Activated naive CD8-positive, alpha-beta T cell treated with anti-CD3 and anti-CD28 coated beads, Interleukin-2, amount 10 ng/mL, durations not matched to agents 7 days and 5 days (primary cell): ENCODE measurements around the gene GLG1. TPM values are rescaled to one million over a fixed set of nuclear protein-coding genes. Genes with fewer than 3 reads are reported as not detected.

Experiments
- ATAC-seq: fragments of 150-1000 bp; cut with Tn5 transposase; one replicate; pipeline ENCODE4 v1.10.0; 2021; ENCODE audit warnings: low read depth, moderate library complexity
- POLR2A ChIA-PET: fragments of 350-600 bp; sonication (Branson Sonifier 250); formaldehyde crosslinking; loops from one replicate; lab custom pipeline; 2021; ENCODE audit warnings: antibody characterized with exemption; lab: Charles Lee
- DNase-seq: peaks from one replicate; pipeline ENCODE4 v3.0.0; 2021
- H3K27ac Mint-ChIP-seq: one replicate; pipeline ENCODE4 v1.8.0; 2022; ENCODE audit warnings: mild to moderate bottlenecking, mixed read lengths
- H3K27me3 Mint-ChIP-seq: one replicate; pipeline ENCODE4 v1.8.0; 2022; ENCODE audit warnings: mild to moderate bottlenecking, moderate library complexity, mixed read lengths
- H3K36me3 Mint-ChIP-seq: one replicate; pipeline ENCODE4 v1.8.0; 2021; ENCODE audit warnings: mild to moderate bottlenecking, mixed read lengths
- H3K4me1 Mint-ChIP-seq: one replicate; pipeline ENCODE4 v1.8.0; 2021; ENCODE audit warnings: mixed read lengths
- H3K4me3 Mint-ChIP-seq: one replicate; pipeline ENCODE4 v1.8.0; 2022; ENCODE audit warnings: mild to moderate bottlenecking, moderate library complexity, mixed read lengths
- H3K9me3 Mint-ChIP-seq: one replicate; pipeline ENCODE4 v1.8.0; 2021; ENCODE audit warnings: mixed read lengths
- total RNA-seq, 2 experiments: library from RNA; stranded (reverse); gene quantifications; one replicate each; pipeline ENCODE4 v1.2.3, GENCODE V29; 2021

Gene GLG1
- total RNA-seq, 2 experiments from 2014 or later, result 118 to 120 TPM

DNA sequence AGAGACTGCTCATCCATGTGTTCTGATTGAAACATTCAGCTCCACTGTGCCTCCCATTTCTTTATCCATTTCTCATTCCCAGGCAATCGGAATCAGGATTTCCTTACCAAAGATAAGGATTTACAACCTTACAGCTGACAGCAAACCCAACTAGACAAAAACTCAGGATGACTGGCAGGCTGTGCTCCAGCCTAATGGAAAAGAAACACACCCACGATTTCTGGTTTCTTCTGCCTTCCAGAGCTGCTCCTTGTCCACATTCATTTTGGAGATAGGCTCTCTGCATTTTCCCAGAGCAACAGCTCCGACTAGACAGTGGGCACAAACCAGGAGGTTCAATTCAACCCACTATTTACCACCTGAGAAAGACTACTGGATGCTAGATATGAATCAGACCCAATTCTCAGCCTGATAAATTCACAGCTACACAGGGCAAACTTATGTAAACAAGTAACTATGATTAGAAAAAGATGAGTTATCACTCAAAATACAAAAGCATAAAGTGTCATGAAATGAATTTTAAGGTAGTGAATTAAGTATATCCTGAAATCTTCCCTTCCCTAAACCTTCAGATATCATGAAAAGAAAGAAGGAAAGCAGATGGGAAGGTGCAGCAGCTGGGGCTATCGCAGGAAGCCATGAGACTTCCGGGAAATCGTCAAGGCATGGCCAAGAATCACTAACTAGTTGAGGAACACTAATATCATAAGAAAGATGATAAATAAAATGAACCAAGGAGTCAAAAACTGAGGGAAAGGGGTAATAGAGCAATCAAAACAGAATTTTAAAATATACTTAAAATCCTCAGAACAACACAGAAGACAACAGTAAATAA is 140.8 kb downstream of the GLG1 start:
- no peaks in the 10 kb centered on the region for H3K27me3 Mint-ChIP-seq
- peaks cover 57% of the 10 kb centered on the region for H3K36me3 Mint-ChIP-seq
- peak overlapping the region; percentile 66 for H3K27ac Mint-ChIP-seq
- ATAC-seq (no peak), DNase-seq (no peak)
- H3K9me3 Mint-ChIP-seq, result no peaks in the 10 kb centered on the region
- POLR2A ChIA-PET, result no interaction called here
- peak overlapping the region; percentile 49 for H3K4me3 Mint-ChIP-seq
- peaks cover 18% of the 10 kb centered on the region for H3K4me1 Mint-ChIP-seq

DNA sequence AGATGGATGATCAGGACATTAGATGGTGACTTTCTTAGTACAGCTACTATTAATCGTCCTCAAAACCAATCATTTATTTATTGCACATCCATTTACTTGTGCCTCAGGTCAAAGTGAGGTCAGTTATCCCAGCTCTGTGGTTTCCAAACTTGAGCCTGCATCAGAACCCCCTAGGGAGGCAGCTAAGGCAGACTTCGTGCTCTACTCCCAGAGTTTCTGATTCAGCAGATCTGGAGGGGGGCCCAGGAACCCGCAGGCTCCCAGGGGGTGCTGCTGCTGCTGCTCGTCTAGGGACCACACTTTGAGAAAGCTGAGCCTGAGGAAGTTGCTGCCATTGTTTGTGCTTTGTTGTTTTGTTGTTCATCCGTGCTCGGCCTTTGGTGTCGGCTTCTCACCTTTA is 141.6 kb downstream of the GLG1 start:
- Mint-ChIP-seq H3K9me3 (no peaks in the 10 kb centered on the region), H3K27me3 (no peaks in the 10 kb centered on the region), H3K36me3 (peaks cover 55% of the 10 kb centered on the region), H3K27ac (no peak overlapping the region), H3K4me3 (no peak overlapping the region), H3K4me1 (peaks cover 18% of the 10 kb centered on the region)
- no peak for ATAC-seq
- POLR2A ChIA-PET, result interaction anchor here (0.6 kb wide), 1 partner anchor 191 kb away, joined by 4 read pairs; no protein-coding TSS in a partner anchor
- no peak for DNase-seq

DNA sequence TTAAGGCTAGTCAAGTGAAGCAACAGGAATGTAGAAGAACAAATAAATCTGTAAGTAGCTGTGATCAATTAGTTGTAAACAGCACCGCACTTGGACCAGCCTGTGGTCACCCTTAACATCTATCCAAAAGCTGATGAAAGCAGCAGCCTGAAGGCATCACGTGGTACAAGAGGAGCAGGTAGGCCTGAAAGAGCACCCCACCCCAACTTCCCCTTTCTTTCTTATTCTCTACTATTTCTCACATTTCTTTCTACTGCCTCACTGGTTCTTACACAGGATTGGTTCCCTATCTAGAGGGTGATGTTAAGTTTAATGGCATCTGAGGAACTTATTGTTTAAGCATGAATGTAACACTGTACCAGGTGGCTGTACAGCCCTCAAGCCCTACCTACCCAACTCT is 143.0 kb downstream of the GLG1 start:
- POLR2A ChIA-PET, result no interaction called here
- Mint-ChIP-seq H3K27ac (no peak overlapping the region), H3K9me3 (no peaks in the 10 kb centered on the region)

DNA sequence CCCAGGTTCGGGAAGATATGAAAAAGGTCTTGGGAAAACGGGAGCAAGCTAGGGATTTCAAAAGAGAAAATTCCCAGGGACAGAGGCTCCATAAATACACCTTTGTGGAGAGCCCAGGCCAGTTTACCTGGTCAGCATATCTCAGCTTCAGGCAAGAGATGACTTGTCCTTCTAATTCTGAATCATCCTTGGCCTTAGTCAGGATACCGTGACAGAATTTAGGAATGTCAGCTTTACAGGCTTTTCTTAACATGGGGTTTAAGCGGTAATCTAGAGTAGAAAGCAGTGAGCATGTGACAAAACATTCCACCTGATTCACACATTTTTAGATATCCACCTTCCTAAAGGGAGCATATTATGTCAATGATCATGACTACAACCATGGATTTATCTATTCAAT is 144.6 kb downstream of the GLG1 start:
- POLR2A ChIA-PET, result no interaction called here
- ATAC-seq (no peak), DNase-seq (no peak)
- Mint-ChIP-seq H3K27me3 (no peaks in the 10 kb centered on the region), H3K27ac (no peak overlapping the region), H3K4me1 (peaks cover 18% of the 10 kb centered on the region), H3K36me3 (peaks cover 47% of the 10 kb centered on the region), H3K9me3 (no peaks in the 10 kb centered on the region), H3K4me3 (no peak overlapping the region)

More for the DNA sequence above, 143.0 kb downstream of the GLG1 start:
- Mint-ChIP-seq H3K4me3 (no peak overlapping the region), H3K36me3 (peaks cover 50% of the 10 kb centered on the region), H3K4me1 (peaks cover 18% of the 10 kb centered on the region), H3K27me3 (no peaks in the 10 kb centered on the region)
- no peak for ATAC-seq
- no peak for DNase-seq

DNA sequence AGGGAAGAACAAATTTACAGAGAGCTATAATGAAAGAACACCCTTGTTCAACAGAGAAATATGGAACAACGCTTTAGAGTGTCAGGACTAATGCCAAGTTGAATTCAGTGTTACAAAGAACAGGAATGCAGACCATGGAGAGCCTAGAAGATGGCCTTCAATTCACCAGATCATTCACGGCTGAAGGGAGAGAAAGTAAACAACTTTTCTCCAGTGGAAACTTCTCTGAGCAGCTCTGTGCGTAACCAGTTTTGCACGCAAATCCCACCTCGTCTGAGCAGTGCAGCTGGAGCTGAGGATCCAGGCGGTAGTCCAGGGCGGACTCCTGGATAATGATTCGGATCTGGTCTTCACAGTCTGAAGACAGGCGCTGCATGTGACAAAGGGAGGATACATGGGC is 145.1 kb downstream of the GLG1 start:
- Mint-ChIP-seq H3K27ac (peak overlapping the region; percentile 58), H3K9me3 (no peaks in the 10 kb centered on the region), H3K27me3 (no peaks in the 10 kb centered on the region), H3K4me1 (peaks cover 13% of the 10 kb centered on the region), H3K4me3 (no peak overlapping the region), H3K36me3 (peaks cover 44% of the 10 kb centered on the region)
- DNase-seq, result no peak
- POLR2A ChIA-PET, result no interaction called here
- no peak for ATAC-seq

DNA sequence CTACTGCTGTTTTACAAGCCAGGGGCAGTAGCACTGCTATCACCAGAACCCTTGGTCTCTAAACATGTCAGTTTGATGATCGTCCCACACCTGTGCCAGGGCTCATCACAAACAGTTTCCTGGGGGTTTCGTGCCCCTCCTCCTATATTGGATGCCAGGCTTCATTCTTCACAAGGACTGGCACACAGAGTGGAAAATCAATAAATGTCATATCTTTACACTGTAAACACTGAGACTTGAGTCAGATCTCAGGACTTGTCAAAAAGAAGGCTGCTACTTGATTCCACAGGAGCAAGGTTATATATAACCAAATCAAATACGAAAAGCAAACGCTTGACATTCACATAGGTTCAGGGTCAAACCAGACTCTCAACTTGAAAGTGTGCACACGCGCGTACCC is 146.4 kb downstream of the GLG1 start:
- Mint-ChIP-seq H3K27ac (no peak overlapping the region), H3K4me1 (peaks cover 5% of the 10 kb centered on the region), H3K4me3 (no peak overlapping the region), H3K27me3 (no peaks in the 10 kb centered on the region), H3K9me3 (no peaks in the 10 kb centered on the region), H3K36me3 (peaks cover 37% of the 10 kb centered on the region)
- POLR2A ChIA-PET, result interaction anchor here (0.7 kb wide), 1 partner anchor 20 kb away, joined by 5 read pairs; no protein-coding TSS in a partner anchor
- DNase-seq (no peak), ATAC-seq (no peak)

DNA sequence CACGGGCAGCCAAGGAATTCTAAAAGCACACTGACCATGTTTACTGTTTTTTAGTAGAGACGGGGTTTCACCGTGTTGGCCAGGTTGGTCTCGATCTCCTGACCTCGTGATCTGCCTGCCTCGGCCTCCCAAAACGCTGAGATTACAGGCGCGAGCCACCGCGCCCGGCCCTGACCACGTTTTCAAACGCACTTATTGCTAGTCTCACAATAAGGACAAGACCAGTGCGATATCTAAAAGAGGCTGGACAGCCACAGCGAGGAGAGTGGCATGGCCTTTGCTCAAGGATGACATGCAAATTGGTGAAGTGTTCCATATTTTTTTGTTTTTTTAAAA is 150.7 kb downstream of the GLG1 start:
- DNase-seq, result no peak
- Mint-ChIP-seq H3K27me3 (no peaks in the 10 kb centered on the region), H3K4me3 (no peak overlapping the region), H3K27ac (no peak overlapping the region), H3K36me3 (peaks cover 38% of the 10 kb centered on the region), H3K4me1 (peaks cover 12% of the 10 kb centered on the region), H3K9me3 (no peaks in the 10 kb centered on the region)
- POLR2A ChIA-PET, result no interaction called here
- ATAC-seq, result no peak

DNA sequence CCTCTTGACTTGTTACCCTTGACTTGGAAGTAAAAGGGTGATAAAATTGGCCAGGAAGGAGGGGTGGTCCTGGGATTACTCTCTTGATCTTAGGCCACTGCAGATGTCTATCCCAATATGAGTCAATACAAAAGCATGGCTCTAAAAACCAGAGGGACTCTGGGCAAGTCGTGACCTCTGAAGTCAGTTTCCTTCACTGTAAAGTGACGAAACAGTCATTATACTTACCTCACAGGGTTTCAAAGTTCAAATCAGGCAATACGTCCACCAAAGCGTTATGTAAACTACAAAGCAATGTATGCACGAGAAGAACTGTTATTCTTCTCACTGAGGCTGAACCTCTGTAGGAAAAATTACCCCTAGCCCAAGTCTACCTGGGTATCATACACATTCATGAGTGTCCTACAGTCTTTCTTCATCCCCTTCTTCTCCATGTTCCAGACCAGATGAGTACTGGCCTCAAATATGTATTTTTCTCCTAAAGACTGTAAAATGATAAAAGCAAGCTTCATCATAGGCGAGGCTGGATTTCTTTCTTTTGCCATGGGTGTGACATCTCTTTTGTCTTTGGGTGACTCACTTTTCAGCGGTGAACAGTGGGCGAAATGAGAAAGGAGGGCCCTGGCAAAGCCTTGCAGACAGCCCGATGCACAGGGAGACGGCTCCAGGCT is 151.2 kb downstream of the GLG1 start:
- no peaks in the 10 kb centered on the region for H3K27me3 Mint-ChIP-seq
- H3K9me3 Mint-ChIP-seq, result no peaks in the 10 kb centered on the region
- H3K36me3 Mint-ChIP-seq, result peaks cover 38% of the 10 kb centered on the region
- ATAC-seq (no peak), DNase-seq (no peak)
- POLR2A ChIA-PET, result no interaction called here
- H3K4me1 Mint-ChIP-seq, result peaks cover 12% of the 10 kb centered on the region
- H3K4me3 Mint-ChIP-seq, result no peak overlapping the region
- H3K27ac Mint-ChIP-seq, result no peak overlapping the region

DNA sequence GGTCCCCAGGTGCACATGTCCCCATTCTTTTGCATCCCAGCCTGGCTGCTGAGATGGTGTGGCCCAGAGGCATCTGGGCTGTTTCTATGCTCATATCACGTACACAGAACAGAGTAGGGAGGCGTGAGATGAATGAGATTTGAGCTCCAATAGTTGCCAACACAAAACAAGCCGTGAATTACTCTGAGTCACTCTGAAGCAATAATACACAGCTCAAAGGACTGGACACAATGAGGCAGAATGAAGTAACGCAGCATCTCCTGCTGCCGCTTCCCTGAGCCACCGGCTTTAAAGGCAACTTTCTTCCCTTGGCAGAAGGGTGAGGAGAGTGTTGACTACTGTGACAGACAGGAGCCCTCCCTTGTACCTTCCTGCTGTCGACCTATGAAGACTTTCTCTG is 151.7 kb downstream of the GLG1 start:
- H3K4me1 Mint-ChIP-seq, result peaks cover 12% of the 10 kb centered on the region
- no peak for DNase-seq

DNA sequence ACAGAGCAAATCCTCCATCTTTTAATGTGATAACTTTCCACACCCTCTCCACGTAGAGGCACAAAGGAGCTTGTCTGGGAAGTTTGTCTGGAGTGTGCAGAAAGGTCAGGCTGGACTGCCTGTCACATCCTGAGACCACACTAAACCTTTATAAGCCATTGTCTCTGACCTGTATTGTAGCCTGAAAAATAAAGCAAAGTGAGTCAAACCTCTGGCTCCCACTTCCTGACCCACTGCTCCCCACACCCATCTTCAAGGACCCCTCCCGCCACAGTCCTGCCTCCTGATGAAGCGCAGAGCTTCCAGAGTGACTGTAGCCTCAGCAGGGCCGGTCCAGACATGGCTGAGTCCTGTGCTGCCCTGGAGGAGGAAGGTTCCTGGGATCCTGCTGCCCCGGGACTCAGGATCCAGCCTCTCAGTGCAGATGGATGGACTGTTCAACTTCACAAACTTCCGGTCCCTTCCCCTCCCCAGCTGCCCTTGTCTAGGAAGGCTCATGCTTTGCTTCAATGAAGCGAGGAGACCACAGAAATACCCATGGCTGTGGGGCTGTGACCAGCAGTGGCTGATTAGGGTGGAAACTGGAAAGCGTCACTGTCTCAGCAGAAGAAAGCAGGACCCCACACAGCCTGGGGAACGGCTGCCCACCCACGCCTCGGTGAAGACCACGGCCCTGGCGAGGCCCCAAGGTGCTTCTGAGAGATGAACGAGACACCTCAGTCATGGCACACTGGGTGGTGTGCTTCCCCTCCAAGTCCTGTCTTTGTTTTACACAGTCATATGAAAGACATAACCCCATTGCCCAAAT is 154.8 kb downstream of the GLG1 start:
- POLR2A ChIA-PET, result no interaction called here
- Mint-ChIP-seq H3K9me3 (no peaks in the 10 kb centered on the region), H3K36me3 (peaks cover 36% of the 10 kb centered on the region), H3K27me3 (no peaks in the 10 kb centered on the region), H3K4me3 (no peak overlapping the region), H3K4me1 (peaks cover 24% of the 10 kb centered on the region), H3K27ac (peak overlapping the region; percentile 45)
- DNase-seq (no peak), ATAC-seq (no peak)

More for the DNA sequence above, 151.7 kb downstream of the GLG1 start:
- H3K4me3 Mint-ChIP-seq, result no peak overlapping the region
- no peaks in the 10 kb centered on the region for H3K9me3 Mint-ChIP-seq
- H3K27ac Mint-ChIP-seq, result peak overlapping the region; percentile 72
- POLR2A ChIA-PET, result no interaction called here
- peaks cover 39% of the 10 kb centered on the region for H3K36me3 Mint-ChIP-seq
- no peaks in the 10 kb centered on the region for H3K27me3 Mint-ChIP-seq
- ATAC-seq, result no peak

DNA sequence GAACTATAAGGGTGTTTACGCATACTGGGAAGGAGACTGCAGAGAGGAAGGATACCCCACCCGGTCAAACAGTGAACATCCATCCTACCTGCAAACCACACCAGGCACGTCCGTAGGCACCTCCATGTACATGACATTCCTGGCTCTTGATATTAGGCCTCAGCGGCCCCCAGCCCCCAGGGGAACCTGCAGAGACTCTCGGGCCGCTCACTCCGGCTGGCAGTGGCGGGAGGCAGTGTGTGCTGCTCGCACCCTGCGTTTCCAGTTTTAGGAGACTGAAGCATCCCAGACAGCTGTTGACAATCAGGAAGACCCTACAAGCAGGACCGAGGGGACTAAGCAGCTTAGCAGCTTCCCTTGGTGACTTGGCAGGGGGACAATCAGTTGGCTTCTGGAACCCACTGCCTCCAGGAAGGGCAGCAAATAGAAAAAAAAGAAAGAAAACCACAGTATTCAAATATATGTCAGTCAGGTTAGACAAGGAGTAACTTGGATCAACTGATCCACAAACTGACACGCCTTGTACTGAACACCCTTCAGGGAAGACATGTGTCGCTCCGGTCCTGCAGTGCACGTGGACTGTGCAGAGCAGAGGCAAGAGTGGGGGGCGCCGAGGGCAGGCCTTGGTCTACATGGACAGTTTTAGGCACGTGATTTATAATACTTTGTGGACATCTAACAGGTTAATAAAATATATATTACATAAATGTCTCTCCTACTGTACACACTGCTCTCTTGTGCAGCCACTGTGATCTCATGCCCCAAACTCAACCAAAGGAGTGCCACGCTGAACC is 155.8 kb downstream of the GLG1 start:
- no peaks in the 10 kb centered on the region for H3K27me3 Mint-ChIP-seq
- no peak overlapping the region for H3K4me3 Mint-ChIP-seq
- H3K27ac Mint-ChIP-seq, result no peak overlapping the region
- H3K4me1 Mint-ChIP-seq, result peaks cover 30% of the 10 kb centered on the region
- no peak for DNase-seq
- H3K36me3 Mint-ChIP-seq, result peaks cover 37% of the 10 kb centered on the region
- POLR2A ChIA-PET, result no interaction called here
- ATAC-seq, result no peak
- no peaks in the 10 kb centered on the region for H3K9me3 Mint-ChIP-seq

DNA sequence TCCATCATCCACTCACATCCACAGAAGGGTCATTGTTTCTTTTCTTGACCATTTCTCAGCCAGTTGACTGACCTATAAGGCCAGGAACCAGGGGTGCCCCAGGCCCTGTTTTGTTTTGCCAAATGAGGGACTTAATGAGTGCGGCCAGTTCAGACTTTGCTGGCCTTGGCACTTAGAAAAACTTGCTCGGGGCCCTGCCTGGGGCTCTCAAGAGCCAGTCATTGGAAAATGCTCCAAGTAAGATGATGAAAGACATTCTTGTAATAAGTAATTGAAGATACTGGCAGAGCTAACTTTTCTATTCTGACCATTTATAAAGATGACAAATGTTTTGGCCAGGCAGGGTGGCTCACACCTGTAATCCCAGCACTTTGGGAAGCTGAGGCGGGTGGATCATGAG is 156.7 kb downstream of the GLG1 start:
- Mint-ChIP-seq H3K27ac (peak overlapping the region; percentile 21), H3K27me3 (no peaks in the 10 kb centered on the region), H3K4me3 (no peak overlapping the region), H3K36me3 (peaks cover 32% of the 10 kb centered on the region), H3K9me3 (no peaks in the 10 kb centered on the region), H3K4me1 (peaks cover 30% of the 10 kb centered on the region)
- POLR2A ChIA-PET, result no interaction called here
- ATAC-seq (no peak), DNase-seq (no peak)

DNA sequence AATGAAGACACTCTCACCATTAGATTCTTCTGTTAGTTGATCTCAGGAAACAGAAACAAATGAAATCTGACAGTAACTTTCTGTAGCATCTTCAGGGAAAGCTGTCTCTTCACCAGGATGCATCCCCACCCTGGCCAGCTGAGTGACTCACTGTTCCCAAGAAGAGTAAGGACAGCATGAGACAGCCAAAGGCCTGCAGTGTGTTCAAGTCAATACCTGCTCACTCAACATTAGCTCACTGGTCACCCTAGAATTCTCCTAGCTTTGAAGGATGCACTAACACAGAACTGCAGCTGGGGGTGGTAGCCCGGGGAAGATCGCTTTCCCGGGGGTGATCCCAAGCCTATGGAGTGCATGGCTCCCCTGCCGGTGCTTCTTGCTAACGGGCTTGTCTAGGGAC is 157.4 kb downstream of the GLG1 start:
- ATAC-seq (no peak), DNase-seq (no peak)
- POLR2A ChIA-PET, result no interaction called here
- Mint-ChIP-seq H3K27ac (peak overlapping the region; percentile 48), H3K36me3 (peaks cover 27% of the 10 kb centered on the region), H3K4me3 (no peak overlapping the region), H3K27me3 (no peaks in the 10 kb centered on the region), H3K9me3 (no peaks in the 10 kb centered on the region), H3K4me1 (peaks cover 30% of the 10 kb centered on the region)
